ENCODE data around the gene SLC38A10.

- TF ChIP-seq CTCF (IDR thresholded peaks at IDR 0.05; ENCODE audit: low read depth, low read length, poor library complexity, severe bottlenecking) (no peak), EZH2phosphoT487 (IDR thresholded peaks at IDR 0.05; ENCODE audit: borderline replicate concordance, low read length) (no peak)
These were observed 44.6 kb downstream of the SLC38A10 start for GRCh38 chr17:81250286-81251093.
